Liver (tissue), 9 donors: ENCODE measurements around the gene TBC1D7. TPM values are rescaled to one million over a fixed set of nuclear protein-coding genes. Genes with fewer than 3 reads are reported as not detected.

Experiments used
- DNase-seq: peaks from one replicate; pipeline ENCODE4 v3.0.0-alpha.2; 2017; ENCODE audit warnings: low spot score
- H3K27ac ChIP-seq, 2 donors: one replicate each; pipeline ENCODE4 v1.7.0; 2013; ENCODE audit warnings: inconsistent platforms in 2 of 2, low read length in 2 of 2, control low read depth in 1 of 2, low read depth in 1 of 2, mild to moderate bottlenecking in 1 of 2
- H3K27me3 ChIP-seq, 4 donors: one replicate each; pipeline versions ENCODE4 v1.6.1 to v1.7.0; 2013; ENCODE audit warnings: low read length in 3 of 4, inconsistent platforms in 1 of 4, mild to moderate bottlenecking in 1 of 4, moderate library complexity in 1 of 4; ENCODE audit not compliant: control insufficient read depth in 4 of 4, insufficient read depth in 4 of 4
- H3K36me3 ChIP-seq, 4 donors: one replicate each; pipeline versions ENCODE4 v1.6.1 to v1.7.0; 2013; ENCODE audit warnings: low read length in 3 of 4, mild to moderate bottlenecking in 3 of 4, low read depth in 1 of 4, moderate library complexity in 1 of 4; ENCODE audit not compliant: control insufficient read depth in 4 of 4, insufficient read depth in 3 of 4
- H3K4me1 ChIP-seq, 4 donors: one replicate each; pipeline versions ENCODE4 v1.6.1 to v1.7.0; 2013; ENCODE audit warnings: low read length in 3 of 4, mild to moderate bottlenecking in 3 of 4, moderate library complexity in 1 of 4; ENCODE audit not compliant: control insufficient read depth in 4 of 4, insufficient read depth in 4 of 4
- H3K4me3 ChIP-seq, 3 donors: one replicate each; pipeline versions ENCODE4 v1.6.1 to v1.7.0; 2013; ENCODE audit warnings: low read length in 3 of 3, control low read depth in 1 of 3, low read depth in 1 of 3, mild to moderate bottlenecking in 1 of 3
- H3K9ac ChIP-seq, 2 donors: one replicate each; pipeline ENCODE4 v1.7.0; 2013; ENCODE audit warnings: low read length in 2 of 2, mild to moderate bottlenecking in 2 of 2, moderate library complexity in 2 of 2, control low read depth in 1 of 2, low read depth in 1 of 2
- H3K9me3 ChIP-seq, 4 donors: one replicate each; pipeline versions ENCODE4 v1.6.1 to v1.7.0; 2013; ENCODE audit warnings: low read length in 3 of 4; ENCODE audit not compliant: control insufficient read depth in 4 of 4
- EGR1 ChIP-seq, 2 donors: IDR thresholded peaks; 2 replicates each; pipeline ENCODE4 v1.6.1; 2016 to 2018; ENCODE audit warnings: antibody characterized with exemption in 2 of 2, low read depth in 2 of 2
- FOXA1 ChIP-seq: IDR thresholded peaks from 2 replicates; pipeline ENCODE4 v1.6.1; 2016; ENCODE audit warnings: antibody characterized with exemption
- FOXA2 ChIP-seq: IDR thresholded peaks from 2 replicates; pipeline ENCODE4 v1.6.1; 2016; ENCODE audit warnings: antibody characterized with exemption
- GABPA ChIP-seq, 2 donors: IDR thresholded peaks in 1 of 2; conservative IDR thresholded peaks in 1 of 2; 2 replicates each; pipeline ENCODE4 v1.6.1; 2016; ENCODE audit warnings: antibody characterized with exemption in 2 of 2, mild to moderate bottlenecking in 1 of 2, moderate library complexity in 1 of 2
- HNF4A ChIP-seq, 2 donors: conservative IDR thresholded peaks; 2 replicates each; pipeline ENCODE4 v1.6.1; 2016; ENCODE audit warnings: antibody characterized with exemption in 2 of 2, mild to moderate bottlenecking in 2 of 2
- HNF4G ChIP-seq: IDR thresholded peaks from 2 replicates; pipeline ENCODE4 v1.6.1; 2016; ENCODE audit warnings: antibody characterized with exemption
- JUND ChIP-seq, 2 donors: IDR thresholded peaks; 2 replicates each; pipeline ENCODE4 v1.6.1; 2016; ENCODE audit warnings: antibody characterized with exemption in 2 of 2
- NR2F2 ChIP-seq: IDR thresholded peaks from 2 replicates; pipeline ENCODE4 v1.6.1; 2016; ENCODE audit warnings: antibody characterized with exemption
- RAD21 ChIP-seq, 2 donors: IDR thresholded peaks; 2 replicates each; pipeline ENCODE4 v1.6.1; 2016; ENCODE audit warnings: antibody characterized with exemption in 2 of 2, mild to moderate bottlenecking in 2 of 2
- RXRA ChIP-seq, 2 donors: IDR thresholded peaks; 2 replicates each; pipeline ENCODE4 v1.6.1; 2017 to 2018; ENCODE audit warnings: antibody characterized with exemption in 2 of 2, mild to moderate bottlenecking in 1 of 2
- SP1 ChIP-seq: IDR thresholded peaks from 2 replicates; pipeline ENCODE4 v1.6.1; 2018; ENCODE audit warnings: antibody characterized with exemption, mild to moderate bottlenecking
- TAF1 ChIP-seq: conservative IDR thresholded peaks from 2 replicates; pipeline ENCODE4 v1.6.1; 2016; ENCODE audit warnings: antibody characterized with exemption, mild to moderate bottlenecking
- YY1 ChIP-seq: IDR thresholded peaks from 2 replicates; pipeline ENCODE4 v1.6.1; 2016; ENCODE audit warnings: antibody characterized with exemption, mild to moderate bottlenecking
- WGBS: extraction: QIAGEN DNeasy Blood & Tissue Kit; methylation state at CpG from one replicate; pipeline ENCODE4 v1.1.7; 2013; 5-methylcytosine and 5-hydroxymethylcytosine counted together
- polyA plus RNA-seq, 2 donors: library from polyadenylated mRNA; stranded (reverse) in 1 of 2; unstranded in 1 of 2; fragments of 200-250 nt in 1 of 2; fragments of >200 nt in 1 of 2; fragmentation: Nextera tagmentation in 1 of 2; extraction: Ambion mirVana in 1 of 2; gene quantifications; one replicate each; pipeline versions ENCODE4 v1.2.1 to v1.2.3, GENCODE V29; 2013 to 2015
- total RNA-seq, 2 donors: library from RNA; depleted of rRNA; stranded (reverse); fragments of >200 nt; gene quantifications; one replicate each; pipeline ENCODE4 v1.2.3, GENCODE V29; 2014
- TF ChIP-seq, protein P1 (sequence below): IDR thresholded peaks from 2 replicates; pipeline ENCODE4 v1.6.1; 2016; ENCODE audit warnings: antibody characterized with exemption, mild to moderate bottlenecking
- TF ChIP-seq, protein P2 (sequence below): IDR thresholded peaks from 2 replicates; pipeline ENCODE4 v1.6.1; 2016; ENCODE audit warnings: antibody characterized with exemption
- TF ChIP-seq, protein P3 (sequence below): IDR thresholded peaks from 2 replicates; pipeline ENCODE4 v1.6.1; 2016; ENCODE audit warnings: antibody characterized with exemption
- TF ChIP-seq, protein P4 (sequence below): fragments of 150-350 bp; IDR thresholded peaks from 2 replicates; pipeline ENCODE4 v1.5.1; 2017; ENCODE audit warnings: improper control_type of control experiment, low read depth, low read length; ENCODE audit not compliant: missing input control
- TF ChIP-seq, protein P5 (sequence below): IDR thresholded peaks from 2 replicates; pipeline ENCODE4 v1.6.1; 2016; ENCODE audit warnings: antibody characterized with exemption
- donor health status: healthy.
- donor health status: healthy.
- donor health status: healthy.
- donor health status: healthy.
- donor health status: healthy.

Gene TBC1D7
- total and polyA plus RNA-seq, 4 donors = 9.6 to 18.8 (median 10.6) TPM

DNA sequence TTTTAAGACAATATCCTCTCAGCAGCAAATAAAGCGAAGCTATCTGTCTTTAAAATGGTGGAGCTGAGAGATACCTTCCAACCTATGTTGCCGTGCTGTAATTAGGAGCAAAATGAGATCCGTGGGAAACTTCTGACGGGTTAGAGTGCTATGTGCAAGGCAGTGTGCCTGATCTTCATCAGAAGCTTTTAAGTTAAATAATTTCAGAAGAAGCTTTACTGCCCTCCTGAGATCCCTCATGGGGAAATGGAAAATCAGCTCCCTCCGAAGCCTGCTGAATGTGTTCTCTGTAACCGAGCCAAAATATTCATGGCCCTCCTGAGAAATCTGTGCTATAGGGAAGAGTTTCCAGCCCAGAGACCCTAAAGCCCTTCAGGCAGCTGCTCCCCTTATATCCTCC is 43.7 kb upstream of the TBC1D7 start:
- 93% methylated on average over 6 of the region's 6 CpGs for WGBS
- no peak overlapping the region for H3K9ac ChIP-seq
- H3K36me3 ChIP-seq = no peaks in the 10 kb centered on the region
- H3K27ac ChIP-seq = no peak overlapping the region
- no peaks in the 10 kb centered on the region for H3K27me3 ChIP-seq
- no peaks in the 10 kb centered on the region for H3K9me3 ChIP-seq
- H3K4me3 ChIP-seq = no peak overlapping the region
- no peaks in the 10 kb centered on the region for H3K4me1 ChIP-seq
- no peak for DNase-seq
- TF ChIP-seq FOXA2 = no peak
- TF ChIP-seq NR2F2 = no peak
- TF ChIP-seq, protein P1, sequence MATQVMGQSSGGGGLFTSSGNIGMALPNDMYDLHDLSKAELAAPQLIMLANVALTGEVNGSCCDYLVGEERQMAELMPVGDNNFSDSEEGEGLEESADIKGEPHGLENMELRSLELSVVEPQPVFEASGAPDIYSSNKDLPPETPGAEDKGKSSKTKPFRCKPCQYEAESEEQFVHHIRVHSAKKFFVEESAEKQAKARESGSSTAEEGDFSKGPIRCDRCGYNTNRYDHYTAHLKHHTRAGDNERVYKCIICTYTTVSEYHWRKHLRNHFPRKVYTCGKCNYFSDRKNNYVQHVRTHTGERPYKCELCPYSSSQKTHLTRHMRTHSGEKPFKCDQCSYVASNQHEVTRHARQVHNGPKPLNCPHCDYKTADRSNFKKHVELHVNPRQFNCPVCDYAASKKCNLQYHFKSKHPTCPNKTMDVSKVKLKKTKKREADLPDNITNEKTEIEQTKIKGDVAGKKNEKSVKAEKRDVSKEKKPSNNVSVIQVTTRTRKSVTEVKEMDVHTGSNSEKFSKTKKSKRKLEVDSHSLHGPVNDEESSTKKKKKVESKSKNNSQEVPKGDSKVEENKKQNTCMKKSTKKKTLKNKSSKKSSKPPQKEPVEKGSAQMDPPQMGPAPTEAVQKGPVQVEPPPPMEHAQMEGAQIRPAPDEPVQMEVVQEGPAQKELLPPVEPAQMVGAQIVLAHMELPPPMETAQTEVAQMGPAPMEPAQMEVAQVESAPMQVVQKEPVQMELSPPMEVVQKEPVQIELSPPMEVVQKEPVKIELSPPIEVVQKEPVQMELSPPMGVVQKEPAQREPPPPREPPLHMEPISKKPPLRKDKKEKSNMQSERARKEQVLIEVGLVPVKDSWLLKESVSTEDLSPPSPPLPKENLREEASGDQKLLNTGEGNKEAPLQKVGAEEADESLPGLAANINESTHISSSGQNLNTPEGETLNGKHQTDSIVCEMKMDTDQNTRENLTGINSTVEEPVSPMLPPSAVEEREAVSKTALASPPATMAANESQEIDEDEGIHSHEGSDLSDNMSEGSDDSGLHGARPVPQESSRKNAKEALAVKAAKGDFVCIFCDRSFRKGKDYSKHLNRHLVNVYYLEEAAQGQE = no peak
- no peak for TF ChIP-seq EGR1 (IDR thresholded peaks at IDR 0.05; ENCODE audit: low read depth in 2 of 2)
- TF ChIP-seq, protein P2, sequence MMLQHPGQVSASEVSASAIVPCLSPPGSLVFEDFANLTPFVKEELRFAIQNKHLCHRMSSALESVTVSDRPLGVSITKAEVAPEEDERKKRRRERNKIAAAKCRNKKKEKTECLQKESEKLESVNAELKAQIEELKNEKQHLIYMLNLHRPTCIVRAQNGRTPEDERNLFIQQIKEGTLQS = no peak
- no peak for TF ChIP-seq JUND (IDR thresholded peaks at IDR 0.05)
- TF ChIP-seq RAD21 (IDR thresholded peaks at IDR 0.05) = no peak
- TF ChIP-seq HNF4A (conservative IDR thresholded peaks at IDR 0.05) = no peak
- no peak for TF ChIP-seq TAF1
- TF ChIP-seq, protein P3, sequence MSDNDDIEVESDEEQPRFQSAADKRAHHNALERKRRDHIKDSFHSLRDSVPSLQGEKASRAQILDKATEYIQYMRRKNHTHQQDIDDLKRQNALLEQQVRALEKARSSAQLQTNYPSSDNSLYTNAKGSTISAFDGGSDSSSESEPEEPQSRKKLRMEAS = no peak
- TF ChIP-seq, protein P4, sequence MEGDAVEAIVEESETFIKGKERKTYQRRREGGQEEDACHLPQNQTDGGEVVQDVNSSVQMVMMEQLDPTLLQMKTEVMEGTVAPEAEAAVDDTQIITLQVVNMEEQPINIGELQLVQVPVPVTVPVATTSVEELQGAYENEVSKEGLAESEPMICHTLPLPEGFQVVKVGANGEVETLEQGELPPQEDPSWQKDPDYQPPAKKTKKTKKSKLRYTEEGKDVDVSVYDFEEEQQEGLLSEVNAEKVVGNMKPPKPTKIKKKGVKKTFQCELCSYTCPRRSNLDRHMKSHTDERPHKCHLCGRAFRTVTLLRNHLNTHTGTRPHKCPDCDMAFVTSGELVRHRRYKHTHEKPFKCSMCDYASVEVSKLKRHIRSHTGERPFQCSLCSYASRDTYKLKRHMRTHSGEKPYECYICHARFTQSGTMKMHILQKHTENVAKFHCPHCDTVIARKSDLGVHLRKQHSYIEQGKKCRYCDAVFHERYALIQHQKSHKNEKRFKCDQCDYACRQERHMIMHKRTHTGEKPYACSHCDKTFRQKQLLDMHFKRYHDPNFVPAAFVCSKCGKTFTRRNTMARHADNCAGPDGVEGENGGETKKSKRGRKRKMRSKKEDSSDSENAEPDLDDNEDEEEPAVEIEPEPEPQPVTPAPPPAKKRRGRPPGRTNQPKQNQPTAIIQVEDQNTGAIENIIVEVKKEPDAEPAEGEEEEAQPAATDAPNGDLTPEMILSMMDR = no peak
- TF ChIP-seq GABPA (IDR thresholded peaks at IDR 0.05 in 1 of 2, conservative IDR thresholded peaks at IDR 0.05 in 1 of 2) = no peak
- TF ChIP-seq YY1 = no peak
- no peak for TF ChIP-seq RXRA (IDR thresholded peaks at IDR 0.05)
- no peak for TF ChIP-seq FOXA1
- TF ChIP-seq, protein P5, sequence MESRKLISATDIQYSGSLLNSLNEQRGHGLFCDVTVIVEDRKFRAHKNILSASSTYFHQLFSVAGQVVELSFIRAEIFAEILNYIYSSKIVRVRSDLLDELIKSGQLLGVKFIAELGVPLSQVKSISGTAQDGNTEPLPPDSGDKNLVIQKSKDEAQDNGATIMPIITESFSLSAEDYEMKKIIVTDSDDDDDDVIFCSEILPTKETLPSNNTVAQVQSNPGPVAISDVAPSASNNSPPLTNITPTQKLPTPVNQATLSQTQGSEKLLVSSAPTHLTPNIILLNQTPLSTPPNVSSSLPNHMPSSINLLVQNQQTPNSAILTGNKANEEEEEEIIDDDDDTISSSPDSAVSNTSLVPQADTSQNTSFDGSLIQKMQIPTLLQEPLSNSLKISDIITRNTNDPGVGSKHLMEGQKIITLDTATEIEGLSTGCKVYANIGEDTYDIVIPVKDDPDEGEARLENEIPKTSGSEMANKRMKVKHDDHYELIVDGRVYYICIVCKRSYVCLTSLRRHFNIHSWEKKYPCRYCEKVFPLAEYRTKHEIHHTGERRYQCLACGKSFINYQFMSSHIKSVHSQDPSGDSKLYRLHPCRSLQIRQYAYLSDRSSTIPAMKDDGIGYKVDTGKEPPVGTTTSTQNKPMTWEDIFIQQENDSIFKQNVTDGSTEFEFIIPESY = no peak
- no peak for TF ChIP-seq SP1
- no peak for TF ChIP-seq HNF4G
